Type B pancreatic cell (in vitro differentiated cells): Measurements from ENCODE around the gene KLRF1. TPM values are rescaled to one million over a fixed set of nuclear protein-coding genes. Genes with fewer than 3 reads are reported as not detected.

ENCODE experiments used
- DNase-seq: peaks from one replicate; pipeline ENCODE4 v3.0.0; 2021; ENCODE audit warnings: mixed read lengths; ENCODE audit not compliant: unreplicated experiment; ENCODE audit errors: extremely low spot score
- H3K27ac Mint-ChIP-seq: 2 replicates; pipeline ENCODE4 v1.8.0; 2021; ENCODE audit warnings: mild to moderate bottlenecking, mixed read lengths
- H3K27me3 Mint-ChIP-seq: 2 replicates; pipeline ENCODE4 v1.8.0; 2021; ENCODE audit warnings: mixed read lengths
- H3K36me3 Mint-ChIP-seq: 2 replicates; pipeline ENCODE4 v1.8.0; 2021; ENCODE audit warnings: mixed read lengths
- H3K4me1 Mint-ChIP-seq: one replicate; pipeline ENCODE4 v1.8.0; 2021; ENCODE audit warnings: mixed read lengths; ENCODE audit not compliant: unreplicated experiment
- H3K4me3 Mint-ChIP-seq: 2 replicates; pipeline ENCODE4 v1.8.0; 2021; ENCODE audit warnings: mild to moderate bottlenecking, mixed read lengths
- H3K9me3 Mint-ChIP-seq: 2 replicates; pipeline ENCODE4 v1.8.0; 2021; ENCODE audit warnings: mixed read lengths
- long read RNA-seq: library from polyadenylated mRNA; unstranded; transcript quantifications from one replicate; pipeline ENCODE4 v2.0.0, GENCODE V29; 2020
- total RNA-seq: library from RNA; stranded (reverse); gene quantifications from 2 replicates; pipeline ENCODE4 v1.2.1, GENCODE V29; 2021; ENCODE audit warnings: low replicate concordance
- TF ChIP-seq, protein P1 (sequence below): fragments of 200-600 bp; sonication (generic); conservative IDR thresholded peaks from 2 replicates; pipeline ENCODE4 v1.5.0; 2021; ENCODE audit warnings: antibody characterized with exemption, mild to moderate bottlenecking

KLRF1 gene, protein sequence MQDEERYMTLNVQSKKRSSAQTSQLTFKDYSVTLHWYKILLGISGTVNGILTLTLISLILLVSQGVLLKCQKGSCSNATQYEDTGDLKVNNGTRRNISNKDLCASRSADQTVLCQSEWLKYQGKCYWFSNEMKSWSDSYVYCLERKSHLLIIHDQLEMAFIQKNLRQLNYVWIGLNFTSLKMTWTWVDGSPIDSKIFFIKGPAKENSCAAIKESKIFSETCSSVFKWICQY
- not detected in 2 replicates for total RNA-seq
- long read RNA-seq, partial matches to known transcripts: 0 of 1 reads
- long read RNA-seq, other reads (novel, unspliced or antisense): 1 of 1 reads

DNA sequence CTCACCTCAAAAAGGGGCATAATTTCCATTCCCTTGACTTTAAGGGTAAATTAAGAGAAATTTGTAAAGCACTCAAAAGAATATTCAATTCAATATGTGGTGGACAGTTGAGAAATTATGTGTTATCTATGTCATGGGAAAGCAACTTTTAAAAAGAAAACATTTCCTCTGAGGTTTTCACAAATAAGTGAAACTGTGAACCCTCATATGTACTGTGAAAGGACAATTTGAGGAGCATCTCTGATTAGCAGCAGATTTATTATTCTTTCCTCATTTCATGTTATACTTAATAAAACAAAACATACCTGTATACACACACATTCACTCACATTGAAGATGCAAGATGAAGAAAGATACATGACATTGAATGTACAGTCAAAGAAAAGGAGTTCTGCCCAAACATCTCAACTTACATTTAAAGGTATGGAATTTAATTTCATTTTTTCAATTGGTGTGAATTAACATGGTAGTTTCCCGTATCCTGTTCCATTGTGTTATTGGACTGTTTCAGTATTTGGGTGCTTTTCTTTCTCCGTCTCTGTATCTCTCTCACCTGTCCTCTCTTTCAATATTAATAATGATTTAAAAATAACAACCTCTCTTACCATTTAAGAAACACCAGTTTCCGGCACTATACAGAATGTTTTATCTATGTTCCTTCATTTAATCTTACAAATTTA is at the start of gene KLRF1:
KLRF1 (plus strand) TSS at position 273 of the 680 bp plus-strand sequence; CDS start at position 337, 64 bp downstream.
- TF ChIP-seq, protein P1, sequence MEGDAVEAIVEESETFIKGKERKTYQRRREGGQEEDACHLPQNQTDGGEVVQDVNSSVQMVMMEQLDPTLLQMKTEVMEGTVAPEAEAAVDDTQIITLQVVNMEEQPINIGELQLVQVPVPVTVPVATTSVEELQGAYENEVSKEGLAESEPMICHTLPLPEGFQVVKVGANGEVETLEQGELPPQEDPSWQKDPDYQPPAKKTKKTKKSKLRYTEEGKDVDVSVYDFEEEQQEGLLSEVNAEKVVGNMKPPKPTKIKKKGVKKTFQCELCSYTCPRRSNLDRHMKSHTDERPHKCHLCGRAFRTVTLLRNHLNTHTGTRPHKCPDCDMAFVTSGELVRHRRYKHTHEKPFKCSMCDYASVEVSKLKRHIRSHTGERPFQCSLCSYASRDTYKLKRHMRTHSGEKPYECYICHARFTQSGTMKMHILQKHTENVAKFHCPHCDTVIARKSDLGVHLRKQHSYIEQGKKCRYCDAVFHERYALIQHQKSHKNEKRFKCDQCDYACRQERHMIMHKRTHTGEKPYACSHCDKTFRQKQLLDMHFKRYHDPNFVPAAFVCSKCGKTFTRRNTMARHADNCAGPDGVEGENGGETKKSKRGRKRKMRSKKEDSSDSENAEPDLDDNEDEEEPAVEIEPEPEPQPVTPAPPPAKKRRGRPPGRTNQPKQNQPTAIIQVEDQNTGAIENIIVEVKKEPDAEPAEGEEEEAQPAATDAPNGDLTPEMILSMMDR: no peak
- H3K4me3 Mint-ChIP-seq: no peak within 1 kb of the TSS

DNA sequence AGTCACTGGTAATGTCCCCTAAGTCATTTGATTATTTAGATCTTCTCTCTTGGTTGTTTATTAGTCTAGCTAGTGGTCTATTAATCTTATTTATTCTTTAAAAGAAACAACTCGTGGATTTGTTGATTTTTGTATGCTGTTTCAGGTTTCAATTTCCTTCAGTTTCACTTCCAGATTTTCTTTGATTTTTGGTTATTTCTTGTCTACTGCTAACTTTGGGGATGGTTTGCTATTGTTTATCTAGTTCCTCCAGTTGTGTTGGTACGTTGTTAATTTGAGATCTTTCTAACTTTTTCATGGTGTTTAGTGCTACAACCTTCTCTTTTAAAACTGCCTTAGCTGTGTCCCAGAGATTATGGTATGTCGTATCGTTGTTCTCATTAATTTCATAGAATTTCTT is 48.1 kb upstream of the KLRF1 start:
- no peak overlapping the region for H3K27ac Mint-ChIP-seq
- DNase-seq: no peak
- no peaks in the 10 kb centered on the region for H3K27me3 Mint-ChIP-seq
- TF ChIP-seq, protein P1: no peak
- no peaks in the 10 kb centered on the region for H3K4me1 Mint-ChIP-seq
- H3K9me3 Mint-ChIP-seq: no peaks in the 10 kb centered on the region
- no peak overlapping the region for H3K4me3 Mint-ChIP-seq
- no peaks in the 10 kb centered on the region for H3K36me3 Mint-ChIP-seq

More for the DNA sequence above, at the start of gene KLRF1:
- peaks cover 21% of the 10 kb centered on the region for H3K27me3 Mint-ChIP-seq
- no peaks in the 10 kb centered on the region for H3K9me3 Mint-ChIP-seq
- no peak within 1 kb of the TSS for H3K27ac Mint-ChIP-seq
- H3K4me1 Mint-ChIP-seq: no peaks in the 10 kb centered on the region
- DNase-seq: no peak
- H3K36me3 Mint-ChIP-seq: no peaks in the 10 kb centered on the region

DNA sequence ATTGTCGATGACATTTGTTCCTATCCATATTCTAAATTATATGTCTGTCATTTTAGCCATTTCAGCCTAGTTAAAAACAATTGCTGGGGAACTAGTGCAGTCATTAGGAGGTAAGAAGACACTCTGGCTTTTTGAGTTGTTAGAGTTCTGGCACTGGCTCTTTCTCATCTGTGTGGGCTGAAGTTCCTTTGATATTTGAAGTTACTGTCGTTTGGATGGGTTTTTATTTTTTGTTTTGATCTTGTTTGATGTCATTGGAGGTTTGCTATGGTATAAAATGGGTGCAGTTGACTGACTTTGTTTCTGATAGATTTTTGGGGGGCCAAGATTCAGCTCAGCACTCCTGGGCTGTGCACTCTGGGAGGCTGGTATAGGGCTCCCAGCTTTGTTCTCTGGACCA is 45.9 kb upstream of the KLRF1 start:
- Mint-ChIP-seq H3K4me1 (no peaks in the 10 kb centered on the region), H3K27ac (no peak overlapping the region), H3K4me3 (no peak overlapping the region), H3K36me3 (no peaks in the 10 kb centered on the region), H3K27me3 (no peaks in the 10 kb centered on the region), H3K9me3 (no peaks in the 10 kb centered on the region)
- no peak for DNase-seq
- TF ChIP-seq, protein P1: no peak

DNA sequence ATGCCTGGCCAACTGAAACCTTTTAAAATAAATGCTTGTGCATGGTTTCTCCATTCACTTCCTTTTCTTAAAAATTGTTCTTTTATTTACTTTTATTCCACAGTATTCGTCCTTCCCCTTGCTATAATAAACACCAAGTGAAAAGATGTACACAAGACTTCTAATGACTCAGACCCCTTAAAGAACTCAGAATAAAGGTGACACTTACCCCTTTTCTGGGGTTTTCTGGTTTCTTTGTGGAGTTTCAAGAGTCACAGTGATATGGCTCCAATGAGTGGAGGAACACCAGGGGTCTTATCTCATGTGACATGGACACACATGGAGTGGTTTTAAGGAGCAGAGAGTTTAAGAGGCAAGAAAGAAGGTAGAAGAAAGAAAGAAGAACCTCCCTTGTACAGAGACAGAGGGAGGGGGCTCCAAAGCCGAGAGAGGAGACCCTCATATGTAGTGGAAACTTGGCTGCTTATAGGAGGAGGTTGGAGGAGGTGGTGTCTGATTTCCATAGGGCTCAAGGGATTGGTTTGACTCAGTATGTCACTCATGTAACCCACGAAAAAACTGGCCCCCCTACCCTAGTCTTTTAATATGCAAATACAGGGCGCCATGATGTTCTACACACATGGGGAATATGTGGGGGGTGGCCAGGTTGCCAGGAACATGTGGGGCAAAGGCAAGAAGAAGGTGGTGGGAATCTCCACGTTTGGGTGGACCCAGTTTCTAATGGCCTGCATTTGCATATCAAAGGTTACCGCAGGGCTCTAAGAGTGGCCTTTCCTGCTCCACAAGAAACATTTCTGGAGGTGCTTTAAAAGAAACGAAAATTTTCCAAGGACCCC is 44.5 kb upstream of the KLRF1 start:
- no peaks in the 10 kb centered on the region for H3K9me3 Mint-ChIP-seq
- H3K36me3 Mint-ChIP-seq: no peaks in the 10 kb centered on the region
- TF ChIP-seq, protein P1: no peak
- H3K4me3 Mint-ChIP-seq: no peak overlapping the region
- DNase-seq: no peak
- H3K4me1 Mint-ChIP-seq: no peaks in the 10 kb centered on the region
- H3K27me3 Mint-ChIP-seq: no peaks in the 10 kb centered on the region
- H3K27ac Mint-ChIP-seq: no peak overlapping the region

DNA sequence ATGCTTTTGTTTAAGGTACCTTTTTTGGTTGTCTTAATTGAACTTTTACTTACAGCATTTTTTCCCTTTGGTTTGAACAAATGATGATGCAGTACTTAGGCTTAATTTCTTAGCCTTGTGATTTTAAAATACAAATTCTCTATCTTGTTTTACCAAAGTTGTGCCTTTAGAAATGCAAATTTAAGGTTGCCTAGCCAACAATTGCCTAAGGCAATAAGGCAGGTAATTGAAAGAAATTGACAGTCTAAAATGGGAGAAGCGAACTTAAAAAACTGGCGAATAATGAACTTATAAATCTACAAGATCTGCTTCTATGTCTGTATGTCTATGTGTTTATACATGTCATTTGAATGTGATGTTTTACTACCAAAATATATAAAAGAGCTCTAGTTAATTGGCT is 43.0 kb upstream of the KLRF1 start:
- Mint-ChIP-seq H3K36me3 (no peaks in the 10 kb centered on the region), H3K4me1 (no peaks in the 10 kb centered on the region), H3K27ac (no peak overlapping the region), H3K27me3 (no peaks in the 10 kb centered on the region), H3K4me3 (no peak overlapping the region), H3K9me3 (no peaks in the 10 kb centered on the region)
- TF ChIP-seq, protein P1: no peak
- no peak for DNase-seq
